Astrocyte of the cerebellum (primary cell): ENCODE data around the gene ACVR1C.

ENCODE experiments used
- DNase-seq: peaks from one replicate; pipeline ENCODE4 v3.0.0-alpha.2; 2011; ENCODE audit warnings: low read depth
- H3K4me3 ChIP-seq: 2 replicates; pipeline ENCODE4 v1.5.1; 2011; ENCODE audit warnings: mild to moderate bottlenecking, low read depth, low read length, moderate library complexity
- in situ Hi-C: cut with HindIII; loops from 2 replicates; pipeline ENCODE4 v1.10.0; 2017; ENCODE audit warnings: low sequenced_read_pairs
- TF ChIP-seq, protein P1 (sequence below): IDR thresholded peaks from 2 replicates; pipeline ENCODE4 v1.5.1; 2012; ENCODE audit warnings: low read length, low read depth, moderate library complexity, mild to moderate bottlenecking; ENCODE audit errors: missing control alignments

ACVR1C gene

DNA sequence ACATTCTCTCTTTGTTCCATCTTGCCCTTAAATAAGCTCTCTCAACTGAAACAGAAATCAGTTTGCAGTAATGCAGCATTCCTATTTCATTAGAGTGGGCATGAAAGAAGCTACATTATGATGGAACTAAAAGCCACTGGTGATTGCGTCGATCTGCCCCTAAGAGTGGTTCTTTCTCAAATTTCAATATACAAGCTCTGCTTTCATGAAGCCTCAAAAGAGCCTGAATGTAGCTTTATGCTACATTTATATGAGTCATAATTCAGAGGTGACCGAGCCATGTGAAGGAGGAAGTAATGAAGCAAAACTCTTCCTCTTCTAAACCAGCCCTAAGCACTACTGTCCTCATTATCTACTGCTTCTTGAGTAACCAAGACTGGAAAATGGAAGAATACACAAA lies 120.0 kb downstream of the ACVR1C start:
- TF ChIP-seq, protein P1, sequence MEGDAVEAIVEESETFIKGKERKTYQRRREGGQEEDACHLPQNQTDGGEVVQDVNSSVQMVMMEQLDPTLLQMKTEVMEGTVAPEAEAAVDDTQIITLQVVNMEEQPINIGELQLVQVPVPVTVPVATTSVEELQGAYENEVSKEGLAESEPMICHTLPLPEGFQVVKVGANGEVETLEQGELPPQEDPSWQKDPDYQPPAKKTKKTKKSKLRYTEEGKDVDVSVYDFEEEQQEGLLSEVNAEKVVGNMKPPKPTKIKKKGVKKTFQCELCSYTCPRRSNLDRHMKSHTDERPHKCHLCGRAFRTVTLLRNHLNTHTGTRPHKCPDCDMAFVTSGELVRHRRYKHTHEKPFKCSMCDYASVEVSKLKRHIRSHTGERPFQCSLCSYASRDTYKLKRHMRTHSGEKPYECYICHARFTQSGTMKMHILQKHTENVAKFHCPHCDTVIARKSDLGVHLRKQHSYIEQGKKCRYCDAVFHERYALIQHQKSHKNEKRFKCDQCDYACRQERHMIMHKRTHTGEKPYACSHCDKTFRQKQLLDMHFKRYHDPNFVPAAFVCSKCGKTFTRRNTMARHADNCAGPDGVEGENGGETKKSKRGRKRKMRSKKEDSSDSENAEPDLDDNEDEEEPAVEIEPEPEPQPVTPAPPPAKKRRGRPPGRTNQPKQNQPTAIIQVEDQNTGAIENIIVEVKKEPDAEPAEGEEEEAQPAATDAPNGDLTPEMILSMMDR: no peak
- no peak for DNase-seq
- H3K4me3 ChIP-seq: no peak overlapping the region
- in situ Hi-C loops: no loop called here

DNA sequence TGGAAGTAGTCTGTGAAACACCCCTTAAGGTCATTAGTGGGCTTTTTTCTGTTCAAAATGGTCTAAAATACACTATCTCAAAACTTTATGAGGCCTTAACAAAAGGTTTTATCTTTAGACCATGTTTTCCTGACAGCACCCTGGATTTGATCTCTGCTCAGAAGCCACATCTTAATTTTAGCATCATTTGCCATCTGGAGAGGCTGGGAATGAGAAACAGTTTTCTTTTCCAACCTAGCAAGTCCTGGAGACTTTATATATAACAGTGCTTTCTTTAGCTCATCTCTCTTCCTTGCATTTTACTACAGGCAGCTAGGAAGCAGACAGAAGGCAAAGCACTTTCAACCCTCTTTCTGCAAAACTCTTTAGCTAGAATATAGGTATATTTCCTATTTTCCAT lies 122.1 kb downstream of the ACVR1C start:
- TF ChIP-seq, protein P1: no peak

DNA sequence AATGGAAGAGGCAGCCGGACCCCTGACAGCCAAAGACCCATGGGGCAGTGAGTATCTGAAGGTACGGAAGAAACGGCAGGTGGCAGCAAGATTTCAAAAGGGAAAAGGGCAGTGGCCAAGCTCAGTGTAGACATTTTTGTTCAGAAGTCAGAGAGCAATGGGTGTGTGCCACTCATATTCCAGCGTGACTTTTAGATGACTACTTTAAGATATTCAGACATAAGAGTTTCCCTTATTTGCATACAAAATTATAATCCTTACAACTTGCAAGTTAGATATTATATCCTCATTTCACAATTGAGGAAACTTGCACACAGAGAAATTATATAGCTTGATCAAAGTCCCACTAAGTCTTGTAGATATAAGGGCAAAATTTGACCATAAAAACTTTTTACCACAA lies 124.0 kb downstream of the ACVR1C start:
- DNase-seq: no peak
- TF ChIP-seq, protein P1: no peak
- in situ Hi-C loops: no loop called here

More for the DNA sequence above, 122.1 kb downstream of the ACVR1C start:
- in situ Hi-C loops: no loop called here
- no peak overlapping the region for H3K4me3 ChIP-seq
- DNase-seq: no peak

DNA sequence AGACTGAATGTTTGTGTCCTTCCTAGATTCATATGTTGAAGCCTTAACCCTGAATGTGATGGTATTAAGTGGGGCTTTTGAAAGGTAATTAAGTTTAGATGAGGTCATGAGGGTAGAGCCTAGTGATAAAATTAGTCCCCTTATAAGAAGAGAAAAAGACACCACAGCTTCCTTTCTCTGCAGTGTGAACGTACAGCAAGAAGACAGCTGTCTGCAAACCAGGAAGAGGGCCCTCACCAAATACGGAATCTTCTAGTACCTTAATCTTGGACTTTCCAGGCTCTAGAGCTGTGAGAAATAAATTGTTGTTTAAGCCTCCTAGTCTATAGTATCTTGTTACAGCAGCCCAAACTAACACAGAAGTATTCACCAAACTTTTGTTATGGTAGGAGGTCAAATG lies 127.6 kb downstream of the ACVR1C start:
- no peak overlapping the region for H3K4me3 ChIP-seq
- TF ChIP-seq, protein P1: no peak
- no peak for DNase-seq
- in situ Hi-C loops: no loop called here

More for the DNA sequence above, 124.0 kb downstream of the ACVR1C start:
- no peak overlapping the region for H3K4me3 ChIP-seq

DNA sequence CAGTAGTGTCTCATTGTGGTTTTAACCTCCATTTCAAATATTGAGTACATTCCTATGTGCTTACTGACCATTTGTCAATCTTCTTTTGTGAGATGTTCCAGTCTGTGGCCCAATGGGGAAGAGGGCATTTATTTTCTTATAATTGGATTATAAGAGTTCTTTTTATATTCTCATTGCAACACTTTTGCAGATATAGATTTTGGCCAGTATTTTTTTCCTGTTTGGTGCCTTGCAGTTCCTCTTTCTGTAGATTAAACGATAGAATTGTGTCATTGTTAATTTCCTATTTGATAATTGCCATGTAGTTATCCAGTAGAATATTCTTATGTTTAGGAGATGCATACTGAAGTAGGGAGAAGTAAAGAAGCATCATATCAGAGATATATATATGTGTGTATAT lies 128.3 kb downstream of the ACVR1C start:
- no peak for DNase-seq
- no peak overlapping the region for H3K4me3 ChIP-seq
- TF ChIP-seq, protein P1: no peak
- in situ Hi-C loops: no loop called here

DNA sequence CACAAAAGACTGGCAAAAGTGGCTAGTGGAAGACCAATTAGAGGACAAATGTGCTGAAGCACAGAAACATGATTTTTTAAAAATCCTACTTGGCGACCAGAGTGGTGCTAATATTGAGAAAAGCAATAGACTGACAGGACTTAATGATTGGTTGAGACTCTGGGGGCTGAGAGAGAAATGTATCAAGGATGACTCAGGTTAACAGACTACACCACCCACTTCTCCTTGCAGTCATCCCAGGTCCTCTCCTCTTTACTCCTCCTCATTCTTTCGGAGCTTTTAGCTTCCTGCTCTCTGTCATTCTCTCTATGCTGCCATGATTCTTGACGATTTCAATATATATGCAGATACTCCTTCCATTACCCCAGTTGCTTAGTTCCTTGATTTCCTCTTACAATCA lies 130.2 kb downstream of the ACVR1C start:
- TF ChIP-seq, protein P1: no peak
- in situ Hi-C loops: no loop called here
- no peak for DNase-seq

More for the DNA sequence above, 130.2 kb downstream of the ACVR1C start:
- H3K4me3 ChIP-seq: no peak overlapping the region
